GM12872 (cell line): ENCODE data around the gene AGAP5.

ENCODE experiments used
- TF ChIP-seq, protein P1 (sequence below): IDR thresholded peaks from 3 replicates; pipeline ENCODE4 v1.5.1; 2011; ENCODE audit warnings: low read depth, mild to moderate bottlenecking, low read length, moderate library complexity; ENCODE audit not compliant: insufficient read depth

Gene AGAP5

DNA sequence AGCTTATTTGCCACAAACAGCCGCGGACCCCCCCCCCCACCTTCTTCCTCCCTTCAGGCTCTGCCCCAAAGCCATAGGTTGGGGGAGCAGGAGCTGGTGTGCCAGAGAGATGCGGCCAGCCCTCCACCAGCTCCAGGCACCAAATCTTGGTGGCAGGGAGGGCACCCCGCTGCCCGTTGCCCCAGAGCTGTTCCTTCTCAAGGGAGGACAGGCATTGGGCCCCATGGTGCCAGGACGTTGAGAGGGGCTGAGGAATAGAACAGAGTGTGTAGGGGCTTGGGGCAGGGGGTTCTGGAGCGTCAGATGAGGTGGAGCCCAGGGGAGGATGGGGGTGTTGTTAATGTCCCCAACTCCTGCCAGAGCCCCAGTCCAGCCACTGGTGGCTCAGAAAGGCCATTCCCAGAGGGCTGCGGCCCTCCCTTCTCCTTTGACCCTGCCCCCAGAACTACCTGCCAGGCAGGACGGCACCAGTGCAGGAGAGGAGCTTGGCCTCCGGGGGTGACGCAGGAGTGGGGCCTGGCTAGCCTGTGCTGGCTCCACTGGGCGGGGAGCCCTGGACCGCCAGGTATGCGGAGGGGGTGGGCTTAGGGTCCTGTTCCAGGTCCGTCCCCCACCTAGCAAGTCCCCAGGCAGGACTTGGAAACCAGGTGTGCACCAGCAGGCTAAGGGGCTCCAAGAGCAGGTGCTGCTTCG lies 36.3 kb upstream of the AGAP5 start:
- TF ChIP-seq, protein P1, sequence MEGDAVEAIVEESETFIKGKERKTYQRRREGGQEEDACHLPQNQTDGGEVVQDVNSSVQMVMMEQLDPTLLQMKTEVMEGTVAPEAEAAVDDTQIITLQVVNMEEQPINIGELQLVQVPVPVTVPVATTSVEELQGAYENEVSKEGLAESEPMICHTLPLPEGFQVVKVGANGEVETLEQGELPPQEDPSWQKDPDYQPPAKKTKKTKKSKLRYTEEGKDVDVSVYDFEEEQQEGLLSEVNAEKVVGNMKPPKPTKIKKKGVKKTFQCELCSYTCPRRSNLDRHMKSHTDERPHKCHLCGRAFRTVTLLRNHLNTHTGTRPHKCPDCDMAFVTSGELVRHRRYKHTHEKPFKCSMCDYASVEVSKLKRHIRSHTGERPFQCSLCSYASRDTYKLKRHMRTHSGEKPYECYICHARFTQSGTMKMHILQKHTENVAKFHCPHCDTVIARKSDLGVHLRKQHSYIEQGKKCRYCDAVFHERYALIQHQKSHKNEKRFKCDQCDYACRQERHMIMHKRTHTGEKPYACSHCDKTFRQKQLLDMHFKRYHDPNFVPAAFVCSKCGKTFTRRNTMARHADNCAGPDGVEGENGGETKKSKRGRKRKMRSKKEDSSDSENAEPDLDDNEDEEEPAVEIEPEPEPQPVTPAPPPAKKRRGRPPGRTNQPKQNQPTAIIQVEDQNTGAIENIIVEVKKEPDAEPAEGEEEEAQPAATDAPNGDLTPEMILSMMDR, result no peak

DNA sequence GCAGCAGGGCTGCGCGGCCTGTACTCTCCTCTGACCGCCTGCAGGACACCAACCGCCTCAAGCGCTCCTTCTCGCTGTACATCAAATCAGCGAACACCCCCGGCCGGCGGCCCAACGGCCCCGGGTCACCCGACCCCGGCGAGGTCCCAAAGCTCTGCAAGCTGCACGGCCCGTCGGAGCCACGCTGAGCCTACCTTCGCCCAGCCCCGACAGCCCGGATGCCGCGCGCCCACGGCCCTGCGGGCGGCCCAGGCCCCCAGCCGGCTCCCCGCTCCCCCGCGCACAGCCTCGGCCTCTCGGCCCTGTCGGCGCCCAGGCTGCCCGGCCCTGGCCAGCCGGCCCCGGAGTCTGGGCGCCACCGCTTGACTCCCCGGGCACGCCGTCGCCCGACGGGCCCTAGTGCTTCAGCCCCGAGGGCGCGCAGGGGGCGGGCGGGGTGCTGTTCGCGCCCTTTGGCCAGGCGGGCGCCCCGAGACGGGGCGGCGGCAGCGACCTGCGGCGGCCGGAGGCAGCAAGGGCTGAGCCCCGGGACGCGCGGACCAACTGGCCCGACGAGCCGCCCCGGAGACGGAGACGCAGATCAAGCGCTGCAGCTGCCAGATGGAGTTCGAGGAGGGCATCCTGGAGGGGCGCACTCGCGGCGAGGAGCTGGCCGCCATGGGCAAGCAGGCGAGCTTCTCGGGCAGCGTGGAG lies 35.2 kb upstream of the AGAP5 start:
- TF ChIP-seq, protein P1, result no peak

DNA sequence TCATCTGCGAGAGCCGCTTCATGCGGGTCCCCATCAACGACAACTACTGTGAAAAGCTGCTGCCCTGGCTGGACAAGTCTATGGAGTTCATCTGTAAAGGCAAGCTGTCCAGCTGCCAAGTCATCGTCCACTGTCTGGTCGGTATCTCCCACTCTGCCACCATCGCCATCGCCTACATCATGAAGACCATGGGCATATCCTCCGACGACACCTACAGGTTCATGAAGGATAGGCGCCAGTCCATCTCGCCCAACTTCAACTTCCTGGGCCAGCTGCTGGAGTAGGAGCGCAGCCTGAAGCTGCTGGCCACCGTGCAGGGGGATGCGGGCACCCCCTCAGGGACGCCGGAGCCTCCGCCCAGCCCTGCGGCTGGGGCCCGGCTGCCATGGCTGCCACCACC lies 34.5 kb upstream of the AGAP5 start:
- TF ChIP-seq, protein P1, result no peak

DNA sequence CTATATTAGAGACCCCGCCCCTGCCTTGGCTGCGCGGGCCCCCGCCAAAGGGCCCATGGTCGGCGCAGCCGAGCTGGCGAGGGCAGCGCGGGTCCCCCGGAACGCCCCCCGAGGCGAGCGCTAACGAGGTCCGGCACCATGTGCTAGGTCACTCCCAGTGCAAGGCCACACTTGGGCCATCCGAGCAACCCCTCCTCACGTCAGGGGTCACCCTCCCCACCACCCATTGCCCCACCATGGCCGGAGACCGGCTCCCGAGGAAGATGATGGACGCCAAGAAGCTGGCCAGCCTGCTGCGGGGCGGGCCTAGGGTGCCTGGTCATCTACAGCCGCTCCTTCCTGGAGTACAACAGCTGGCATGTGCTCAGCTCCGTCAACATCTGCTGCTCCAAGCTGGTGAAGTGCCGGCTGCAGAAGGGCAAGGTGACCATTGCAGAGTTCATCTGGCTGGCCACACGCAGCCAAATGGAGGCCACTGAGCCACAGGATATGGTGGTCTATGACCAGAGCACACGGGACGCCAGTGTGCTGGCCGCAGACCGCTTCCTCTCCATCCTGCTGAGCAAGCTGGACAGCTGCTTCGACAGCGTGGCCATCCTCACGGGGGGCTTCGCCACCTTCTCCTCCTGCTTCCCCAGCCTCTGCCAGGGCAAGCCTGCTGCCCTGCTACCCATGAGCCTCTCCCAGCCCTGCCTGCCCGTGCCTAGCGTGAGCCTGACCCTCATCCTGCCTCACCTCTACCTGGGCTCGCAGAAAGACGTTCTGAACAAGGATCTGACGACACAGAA lies 33.9 kb upstream of the AGAP5 start:
- TF ChIP-seq, protein P1, result no peak

DNA sequence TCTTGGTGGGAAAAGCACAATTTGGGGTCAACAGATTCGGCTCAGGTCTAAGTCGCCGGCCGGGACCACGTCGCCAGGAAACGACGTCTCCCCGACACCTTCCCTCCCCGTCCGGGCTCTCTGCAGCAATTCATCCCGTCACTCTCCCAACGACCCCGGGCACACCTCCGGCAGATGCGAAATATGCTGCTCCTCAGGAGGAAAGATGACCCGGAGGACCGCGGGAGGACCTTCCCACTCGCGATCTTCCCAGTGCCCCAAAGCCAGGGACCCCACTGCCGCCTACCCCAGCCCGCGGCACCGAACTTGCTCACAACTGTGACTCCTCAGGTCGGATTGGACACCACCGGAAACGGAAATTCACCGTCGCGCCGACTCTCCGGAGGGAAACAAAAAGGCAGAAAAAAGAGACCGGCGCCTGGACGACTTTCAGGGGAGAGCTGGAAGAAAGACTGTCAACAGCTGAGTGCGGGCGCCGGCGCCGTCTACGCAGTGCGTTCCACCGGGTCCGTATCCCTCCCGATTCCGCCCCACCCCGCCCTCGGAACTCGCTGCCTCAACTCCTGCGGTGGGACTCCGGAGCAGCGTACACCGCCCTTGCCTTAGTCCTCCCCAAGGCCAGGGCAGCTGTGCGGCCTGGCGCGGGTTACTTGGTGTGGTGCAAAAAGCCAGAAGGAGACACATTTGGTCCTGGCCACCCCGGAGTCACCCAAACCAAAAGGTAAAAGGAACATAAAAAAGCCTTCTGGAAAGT lies 32.4 kb upstream of the AGAP5 start:
- TF ChIP-seq, protein P1, result no peak

DNA sequence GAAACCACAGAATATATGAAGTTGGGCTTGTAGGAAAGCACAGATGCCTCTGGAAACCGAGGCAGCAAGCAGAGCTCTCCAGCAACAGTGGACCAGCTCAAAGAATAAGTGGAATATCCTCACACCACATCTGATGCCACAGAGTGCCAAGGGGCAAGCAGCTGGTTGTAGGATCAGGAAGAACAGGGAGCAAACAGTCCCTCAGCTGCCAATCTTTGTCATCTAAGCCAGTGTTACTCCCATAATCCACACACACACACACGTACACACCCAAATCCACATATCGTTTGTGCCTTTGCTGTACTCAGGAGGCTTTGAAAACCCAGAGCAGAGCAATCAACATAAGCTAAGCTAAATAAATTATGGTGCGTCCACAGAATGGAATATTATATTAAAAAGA lies 25.6 kb upstream of the AGAP5 start:
- TF ChIP-seq, protein P1, result no peak

DNA sequence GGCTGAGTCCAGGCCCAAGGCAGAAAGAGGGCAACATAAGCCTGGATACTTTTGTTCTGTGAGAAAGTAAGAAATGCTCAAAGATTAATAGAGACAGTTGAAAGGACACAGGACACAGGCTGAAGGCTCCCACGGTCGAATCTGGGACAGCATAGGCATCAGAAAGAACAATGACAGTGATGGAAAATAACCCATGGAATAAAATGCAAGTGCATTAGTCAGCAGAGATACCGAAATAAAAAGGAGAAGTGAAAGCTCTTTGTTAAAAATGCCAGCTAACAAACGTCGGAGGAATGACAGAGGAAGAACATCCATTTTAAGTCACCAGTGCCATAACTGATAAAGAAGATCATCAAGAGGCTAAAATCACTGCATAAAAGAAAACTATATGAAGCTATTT lies 19.6 kb upstream of the AGAP5 start:
- TF ChIP-seq, protein P1, result no peak
